Measurements from ENCODE around the gene HSPG2. TPM values are rescaled to one million over a fixed set of nuclear protein-coding genes. Genes with fewer than 3 reads are reported as not detected.

The HSPG2 gene
- total and polyA plus RNA-seq, 9 of the 15 experiments (the other 6 are each of a cell fraction or from before 2014, with no cell fraction given) = 0.14 to 160 (median 15.7) TPM

DNA sequence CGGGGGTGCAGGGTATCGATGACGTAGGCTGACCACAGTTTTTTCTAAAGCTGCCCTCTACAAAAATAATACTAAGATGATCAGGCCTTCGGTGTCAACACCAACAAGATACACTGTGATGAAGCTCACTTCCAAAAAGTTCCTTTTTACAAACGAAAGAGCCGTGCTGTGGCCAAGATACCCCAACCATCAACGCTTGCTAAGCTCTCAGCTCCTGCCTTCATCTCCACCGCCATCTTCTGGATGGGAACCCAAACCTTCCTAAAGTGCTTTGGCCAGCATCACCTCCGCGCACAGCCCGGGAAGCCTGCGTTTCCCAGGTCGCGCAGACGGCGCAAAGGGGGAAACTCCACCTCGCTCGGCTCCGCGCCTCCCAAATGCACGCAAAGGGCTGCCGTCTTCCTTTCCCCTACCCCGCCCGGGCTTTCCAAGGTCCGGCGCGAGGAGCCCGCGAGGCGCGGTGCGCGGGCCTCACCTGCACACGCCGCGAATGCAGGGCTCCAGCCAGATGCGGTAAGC is 154.7 kb downstream of the HSPG2 start (continued):
- TF ChIP-seq, protein P1, sequence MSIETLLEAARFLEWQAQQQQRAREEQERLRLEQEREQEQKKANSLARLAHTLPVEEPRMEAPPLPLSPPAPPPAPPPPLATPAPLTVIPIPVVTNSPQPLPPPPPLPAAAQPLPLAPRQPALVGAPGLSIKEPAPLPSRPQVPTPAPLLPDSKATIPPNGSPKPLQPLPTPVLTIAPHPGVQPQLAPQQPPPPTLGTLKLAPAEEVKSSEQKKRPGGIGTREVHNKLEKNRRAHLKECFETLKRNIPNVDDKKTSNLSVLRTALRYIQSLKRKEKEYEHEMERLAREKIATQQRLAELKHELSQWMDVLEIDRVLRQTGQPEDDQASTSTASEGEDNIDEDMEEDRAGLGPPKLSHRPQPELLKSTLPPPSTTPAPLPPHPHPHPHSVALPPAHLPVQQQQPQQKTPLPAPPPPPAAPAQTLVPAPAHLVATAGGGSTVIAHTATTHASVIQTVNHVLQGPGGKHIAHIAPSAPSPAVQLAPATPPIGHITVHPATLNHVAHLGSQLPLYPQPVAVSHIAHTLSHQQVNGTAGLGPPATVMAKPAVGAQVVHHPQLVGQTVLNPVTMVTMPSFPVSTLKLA (conservative IDR thresholded peaks at IDR 0.05) = peak in 1 of 2 experiments; percentile 59; a peak in 1 of 4 replicates
- TF ChIP-seq ERF (CRISPR knock-in tag; IDR thresholded peaks at IDR 0.05) (no peak), POLR3G (IDR thresholded peaks at IDR 0.05; ENCODE audit: extremely low read depth, insufficient read length, insufficient replicate concordance) (no peak), CEBPB (tag; IDR thresholded peaks at IDR 0.05) (no peak), ZNF174 (CRISPR knock-in tag; IDR thresholded peaks at IDR 0.05) (no peak), MAZ (CRISPR knock-in tag; conservative IDR thresholded peaks at IDR 0.05 in 1 of 2, IDR thresholded peaks at IDR 0.05 in 1 of 2) (no peak), HMG20A (CRISPR knock-in tag; conservative IDR thresholded peaks at IDR 0.05) (no peak), CBFA2T3 (IDR thresholded peaks at IDR 0.05) (no peak), SMARCA5 (IDR thresholded peaks at IDR 0.05) (no peak), SP2 (IDR thresholded peaks at IDR 0.05; ENCODE audit: extremely low read depth, low read depth, low read length, poor library complexity, severe bottlenecking) (no peak), ZNF12 (CRISPR knock-in tag; IDR thresholded peaks at IDR 0.05) (peak; percentile 58; the same call in 1 of the 2 replicates), TFAM (CRISPR knock-in tag; conservative IDR thresholded peaks at IDR 0.05) (no peak), HDAC1 (IDR thresholded peaks at IDR 0.05) (peak in 1 of 2 experiments; percentile 91; a peak in 1 of 4 replicates), DIDO1 (tag; IDR thresholded peaks at IDR 0.05; ENCODE audit: low read depth) (no peak)
- TF ChIP-seq, protein P2, sequence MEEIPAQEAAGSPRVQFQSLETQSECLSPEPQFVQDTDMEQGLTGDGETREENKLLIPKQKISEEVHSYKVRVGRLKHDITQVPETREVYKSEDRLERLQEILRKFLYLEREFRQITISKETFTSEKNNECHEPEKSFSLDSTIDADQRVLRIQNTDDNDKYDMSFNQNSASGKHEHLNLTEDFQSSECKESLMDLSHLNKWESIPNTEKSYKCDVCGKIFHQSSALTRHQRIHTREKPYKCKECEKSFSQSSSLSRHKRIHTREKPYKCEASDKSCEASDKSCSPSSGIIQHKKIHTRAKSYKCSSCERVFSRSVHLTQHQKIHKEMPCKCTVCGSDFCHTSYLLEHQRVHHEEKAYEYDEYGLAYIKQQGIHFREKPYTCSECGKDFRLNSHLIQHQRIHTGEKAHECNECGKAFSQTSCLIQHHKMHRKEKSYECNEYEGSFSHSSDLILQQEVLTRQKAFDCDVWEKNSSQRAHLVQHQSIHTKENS (CRISPR knock-in tag; IDR thresholded peaks at IDR 0.05) = no peak
- TF ChIP-seq, protein P3, sequence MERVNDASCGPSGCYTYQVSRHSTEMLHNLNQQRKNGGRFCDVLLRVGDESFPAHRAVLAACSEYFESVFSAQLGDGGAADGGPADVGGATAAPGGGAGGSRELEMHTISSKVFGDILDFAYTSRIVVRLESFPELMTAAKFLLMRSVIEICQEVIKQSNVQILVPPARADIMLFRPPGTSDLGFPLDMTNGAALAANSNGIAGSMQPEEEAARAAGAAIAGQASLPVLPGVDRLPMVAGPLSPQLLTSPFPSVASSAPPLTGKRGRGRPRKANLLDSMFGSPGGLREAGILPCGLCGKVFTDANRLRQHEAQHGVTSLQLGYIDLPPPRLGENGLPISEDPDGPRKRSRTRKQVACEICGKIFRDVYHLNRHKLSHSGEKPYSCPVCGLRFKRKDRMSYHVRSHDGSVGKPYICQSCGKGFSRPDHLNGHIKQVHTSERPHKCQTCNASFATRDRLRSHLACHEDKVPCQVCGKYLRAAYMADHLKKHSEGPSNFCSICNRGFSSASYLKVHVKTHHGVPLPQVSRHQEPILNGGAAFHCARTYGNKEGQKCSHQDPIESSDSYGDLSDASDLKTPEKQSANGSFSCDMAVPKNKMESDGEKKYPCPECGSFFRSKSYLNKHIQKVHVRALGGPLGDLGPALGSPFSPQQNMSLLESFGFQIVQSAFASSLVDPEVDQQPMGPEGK (CRISPR knock-in tag; IDR thresholded peaks at IDR 0.05; ENCODE audit: borderline replicate concordance) = no peak
- TF ChIP-seq, protein P4, sequence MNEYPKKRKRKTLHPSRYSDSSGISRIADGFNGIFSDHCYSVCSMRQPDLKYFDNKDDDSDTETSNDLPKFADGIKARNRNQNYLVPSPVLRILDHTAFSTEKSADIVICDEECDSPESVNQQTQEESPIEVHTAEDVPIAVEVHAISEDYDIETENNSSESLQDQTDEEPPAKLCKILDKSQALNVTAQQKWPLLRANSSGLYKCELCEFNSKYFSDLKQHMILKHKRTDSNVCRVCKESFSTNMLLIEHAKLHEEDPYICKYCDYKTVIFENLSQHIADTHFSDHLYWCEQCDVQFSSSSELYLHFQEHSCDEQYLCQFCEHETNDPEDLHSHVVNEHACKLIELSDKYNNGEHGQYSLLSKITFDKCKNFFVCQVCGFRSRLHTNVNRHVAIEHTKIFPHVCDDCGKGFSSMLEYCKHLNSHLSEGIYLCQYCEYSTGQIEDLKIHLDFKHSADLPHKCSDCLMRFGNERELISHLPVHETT (CRISPR knock-in tag; conservative IDR thresholded peaks at IDR 0.05 in 1 of 2, IDR thresholded peaks at IDR 0.05 in 1 of 2) = no peak
